ENCODE data around the gene CHTF18. TPM values are rescaled to one million over a fixed set of nuclear protein-coding genes. Genes with fewer than 3 reads are reported as not detected.

Gene CHTF18
- total and polyA plus RNA-seq, 2 of the 4 experiments (the other 2 are of a cell fraction): 3.2 to 21.4 TPM

GRCh38 chr16:830871-831570, 42.6 kb downstream of the CHTF18 start:
- 70% methylated on average over 9 of the region's 24 CpGs; no CpG with 5 or more reads in 1 of the 2 experiments for WGBS, 2 experiments (ENCODE audit: extremely low coverage in 2 of 2, insufficient read length in 1 of 2)
- BruUV-seq (replicated peaks): no TSS peak
- Histone ChIP-seq H3K4ac (ENCODE audit: low read depth, low read length) (no peak overlapping the region), H3K79me1 (ENCODE audit: low read depth in 1 of 2, low read length in 2 of 2) (no peaks in the 10 kb centered on the region), H2BK5ac (ENCODE audit: low read depth, low read length, poor library complexity, severe bottlenecking) (no peak overlapping the region), H3K4me1 (ENCODE audit: control insufficient read depth, insufficient read depth, low read length) (no peaks in the 10 kb centered on the region), H4K20me1 (ENCODE audit: insufficient read depth, low read length) (no peaks in the 10 kb centered on the region), H4K91ac (ENCODE audit: insufficient read depth, low read depth, low read length) (no peak overlapping the region), H4K5ac (ENCODE audit: low read depth, low read length) (no peak overlapping the region), H3K9me1 (ENCODE audit: insufficient read depth, low read length) (no peaks in the 10 kb centered on the region), H3K27ac (ENCODE audit: insufficient read depth, low read length) (no peak overlapping the region), H2BK15ac (ENCODE audit: low read depth, low read length) (no peak overlapping the region), H3K9me3 (ENCODE audit: control insufficient read depth, insufficient read depth, low read length) (peaks cover 13% of the 10 kb centered on the region), H3K23ac (ENCODE audit: low read depth, low read length) (no peak overlapping the region), H3K27me3 (ENCODE audit: control insufficient read depth, insufficient read depth, low read length) (peaks cover 5% of the 10 kb centered on the region; the same call in 1 of the 2 replicates), H2AK5ac (ENCODE audit: low read depth, low read length) (no peak overlapping the region), H2AFZ (replicated peaks; ENCODE audit: low read length, poor library complexity) (no peak overlapping the region), H3K4me3 (ENCODE audit: insufficient read depth, low read depth, low read length) (no peak overlapping the region), H4K8ac (ENCODE audit: low read depth in 2 of 2, low read length in 2 of 2) (no peak overlapping the region), H2AK9ac (replicated peaks; ENCODE audit: low read depth, low read length, poor library complexity) (no peak overlapping the region), H3K56ac (ENCODE audit: extremely low read depth, insufficient read depth, low read length) (no peak overlapping the region), H3K9ac (ENCODE audit: low read depth, low read length) (no peak overlapping the region), H3K4me2 (ENCODE audit: low read depth, low read length) (no peak overlapping the region), H3K36me3 (ENCODE audit: control insufficient read depth, insufficient read depth, low read length) (no peaks in the 10 kb centered on the region), H3K18ac (ENCODE audit: low read depth, low read length) (no peak overlapping the region), H2BK20ac (ENCODE audit: low read depth, low read length) (no peak overlapping the region), H2BK120ac (ENCODE audit: low read depth, low read length) (no peak overlapping the region), H3K14ac (replicated peaks; ENCODE audit: low read depth, low read length) (no peak overlapping the region)
- in situ Hi-C loops (cut with MboI; ENCODE audit: low sequenced_read_pairs): no loop called here
- no peak for TF ChIP-seq RCOR1 (IDR thresholded peaks at IDR 0.05; ENCODE audit: insufficient replicate concordance, low read length)
- no peak for TF ChIP-seq CEBPB (IDR thresholded peaks at IDR 0.05; ENCODE audit: low read depth, low read length)
- TF ChIP-seq CHD1 (IDR thresholded peaks at IDR 0.05; ENCODE audit: low read depth, low read length): no peak
- TF ChIP-seq SMC3 (IDR thresholded peaks at IDR 0.05; ENCODE audit: low read depth, low read length): no peak
- TF ChIP-seq USF2 (IDR thresholded peaks at IDR 0.05; ENCODE audit: low read depth, low read length): no peak
- TF ChIP-seq RFX5 (IDR thresholded peaks at IDR 0.05; ENCODE audit: low read depth, low read length): no peak
- TF ChIP-seq NFE2L2 (IDR thresholded peaks at IDR 0.05; ENCODE audit: low read depth, low read length): no peak
- TF ChIP-seq FOS (IDR thresholded peaks at IDR 0.05; ENCODE audit: low read depth, low read length): no peak
- TF ChIP-seq POLR2A (IDR thresholded peaks at IDR 0.05; ENCODE audit: low read depth, low read length): no peak
- no peak for TF ChIP-seq ELK1 (IDR thresholded peaks at IDR 0.05; ENCODE audit: borderline replicate concordance, low read depth, low read length)
- no peak for TF ChIP-seq BHLHE40 (IDR thresholded peaks at IDR 0.05; ENCODE audit: low read depth, low read length)
- no peak for TF ChIP-seq CTCF (conservative IDR thresholded peaks at IDR 0.05; ENCODE audit: low read depth, low read length)
- TF ChIP-seq RAD21 (IDR thresholded peaks at IDR 0.05; ENCODE audit: low read length): no peak
- TF ChIP-seq MAZ (IDR thresholded peaks at IDR 0.05; ENCODE audit: borderline replicate concordance, low read depth, low read length): no peak
- no peak for TF ChIP-seq MAFK (IDR thresholded peaks at IDR 0.05; ENCODE audit: low read depth, low read length)
- TF ChIP-seq MXI1 (IDR thresholded peaks at IDR 0.05; ENCODE audit: borderline replicate concordance, low read depth, low read length): no peak
- CTCF ChIA-PET: no interaction called here
- intact Hi-C loops (cut with micrococcal nuclease): no loop called here
- dilution Hi-C loops (cut with HindIII; ENCODE audit: low sequenced_read_pairs, unreplicated experiment): no loop called here
- DNase-seq (no peak), ATAC-seq (ENCODE audit: low read depth) (no peak)
- POLR2A ChIA-PET (ENCODE audit: unreplicated experiment): no interaction called here
